GM18873 (cell line): ENCODE measurements around the gene MDH2.
"Not testable (repeated sequence)": the region's sequence is repeated elsewhere in the genome, so short reads cannot be mapped to it uniquely, and the experiment has no call there.

ENCODE experiments used
- ATAC-seq: cut with Tn5 transposase; IDR thresholded peaks from one replicate; pipeline ENCODE4 v1.9.1; 2021; ENCODE audit warnings: mild to moderate bottlenecking, moderate library complexity, moderate number of reproducible peaks; ENCODE audit not compliant: unreplicated experiment, low FRiP score

The MDH2 gene

GRCh38 chr7:76106893-76107292 lies 59.0 kb downstream of the MDH2 start:
- no peak for ATAC-seq

- ATAC-seq: no peak
Observed at GRCh38 chr7:76108540-76109233, 60.8 kb downstream of the MDH2 start.

GRCh38 chr7:76113042-76113630 lies 65.2 kb downstream of the MDH2 start:
- ATAC-seq: not testable (repeated sequence)

- ATAC-seq: not testable (repeated sequence)
Observed at GRCh38 chr7:76114742-76115141, 66.8 kb downstream of the MDH2 start.
